ENCODE measurements around the gene MRC1. TPM values are rescaled to one million over a fixed set of nuclear protein-coding genes. Genes with fewer than 3 reads are reported as not detected.

The MRC1 gene
- polyA plus RNA-seq, 1 donor (not counting 4 experiments of a cell fraction or from before 2014, with no cell fraction given), result 0.01 TPM

DNA sequence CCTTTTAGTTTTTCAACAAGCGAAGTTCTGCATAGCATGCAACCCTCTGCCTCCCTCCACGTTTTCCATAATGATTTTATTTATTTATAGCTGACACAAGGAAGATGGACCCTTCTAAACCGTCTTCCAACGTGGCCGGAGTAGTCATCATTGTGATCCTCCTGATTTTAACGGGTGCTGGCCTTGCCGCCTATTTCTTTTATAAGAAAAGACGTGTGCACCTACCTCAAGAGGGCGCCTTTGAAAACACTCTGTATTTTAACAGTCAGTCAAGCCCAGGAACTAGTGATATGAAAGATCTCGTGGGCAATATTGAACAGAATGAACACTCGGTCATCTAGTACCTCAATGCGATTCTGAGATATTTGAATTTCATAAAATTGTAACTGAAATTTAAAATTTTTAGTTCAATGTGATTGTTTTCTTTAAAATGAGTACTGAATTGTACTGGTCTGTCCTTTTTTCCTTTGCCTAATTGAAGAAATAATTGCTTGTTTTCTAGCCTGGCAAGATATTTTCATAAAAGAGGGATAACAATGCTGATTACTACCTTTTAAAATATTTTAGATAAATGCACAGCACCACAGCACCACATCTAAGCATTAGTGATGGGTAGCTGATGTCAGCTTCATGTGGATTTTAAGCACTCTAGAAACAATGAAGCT, 101.1 kb downstream of the MRC1 start:
- no peak overlapping the region for H2AFZ ChIP-seq (ENCODE audit: control insufficient read depth, low read length)
- H3K9me3 ChIP-seq (ENCODE audit: control insufficient read depth, low read depth, low read length), result no peaks in the 10 kb centered on the region
- H3K9ac ChIP-seq (ENCODE audit: control insufficient read depth, extremely low read depth, insufficient read depth, low read length), result no peak overlapping the region
- H3K27me3 ChIP-seq (ENCODE audit: control insufficient read depth, extremely low read depth, insufficient read depth, low read length), result no peaks in the 10 kb centered on the region
- no peaks in the 10 kb centered on the region for H3K36me3 ChIP-seq (ENCODE audit: control insufficient read depth in 2 of 2, extremely low read depth in 1 of 2, insufficient read depth in 2 of 2, low read length in 2 of 2)
- no peak overlapping the region for H3K4me2 ChIP-seq (ENCODE audit: control insufficient read depth, extremely low read depth, insufficient read depth, low read depth, low read length)
- TF ChIP-seq, protein P1, sequence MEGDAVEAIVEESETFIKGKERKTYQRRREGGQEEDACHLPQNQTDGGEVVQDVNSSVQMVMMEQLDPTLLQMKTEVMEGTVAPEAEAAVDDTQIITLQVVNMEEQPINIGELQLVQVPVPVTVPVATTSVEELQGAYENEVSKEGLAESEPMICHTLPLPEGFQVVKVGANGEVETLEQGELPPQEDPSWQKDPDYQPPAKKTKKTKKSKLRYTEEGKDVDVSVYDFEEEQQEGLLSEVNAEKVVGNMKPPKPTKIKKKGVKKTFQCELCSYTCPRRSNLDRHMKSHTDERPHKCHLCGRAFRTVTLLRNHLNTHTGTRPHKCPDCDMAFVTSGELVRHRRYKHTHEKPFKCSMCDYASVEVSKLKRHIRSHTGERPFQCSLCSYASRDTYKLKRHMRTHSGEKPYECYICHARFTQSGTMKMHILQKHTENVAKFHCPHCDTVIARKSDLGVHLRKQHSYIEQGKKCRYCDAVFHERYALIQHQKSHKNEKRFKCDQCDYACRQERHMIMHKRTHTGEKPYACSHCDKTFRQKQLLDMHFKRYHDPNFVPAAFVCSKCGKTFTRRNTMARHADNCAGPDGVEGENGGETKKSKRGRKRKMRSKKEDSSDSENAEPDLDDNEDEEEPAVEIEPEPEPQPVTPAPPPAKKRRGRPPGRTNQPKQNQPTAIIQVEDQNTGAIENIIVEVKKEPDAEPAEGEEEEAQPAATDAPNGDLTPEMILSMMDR (optimal IDR thresholded peaks at IDR 0.05 in 1 of 3, IDR thresholded peaks at IDR 0.05 in 1 of 3, conservative IDR thresholded peaks at IDR 0.05 in 1 of 3; ENCODE audit: extremely low read depth in 1 of 3, insufficient read depth in 2 of 3, low read length in 3 of 3), result peak; percentile 54 to 62 (median 62)
- TF ChIP-seq EZH2 (IDR thresholded peaks at IDR 0.05; ENCODE audit: low read length), result no peak
- no peaks in the 10 kb centered on the region for H3K79me2 ChIP-seq (ENCODE audit: control insufficient read depth, insufficient read depth, low read length)
- no peaks in the 10 kb centered on the region for H3K9me1 ChIP-seq (ENCODE audit: control insufficient read depth, extremely low read depth, insufficient read depth, low read length)
- H3K4me3 ChIP-seq (ENCODE audit: control insufficient read depth in 2 of 3, extremely low read depth in 1 of 3, insufficient read depth in 2 of 3, low read depth in 1 of 3, low read length in 3 of 3), result no peak overlapping the region
- H4K20me1 ChIP-seq (ENCODE audit: control insufficient read depth, extremely low read depth, insufficient read depth, low read length), result no peaks in the 10 kb centered on the region
- no peaks in the 10 kb centered on the region for H3K4me1 ChIP-seq (ENCODE audit: control insufficient read depth, extremely low read depth, insufficient read depth, low read length)
- H3K27ac ChIP-seq (ENCODE audit: control insufficient read depth, insufficient read depth, low read length), result no peak overlapping the region
- DNase-seq (ENCODE audit: low read depth, low spot score) (no peak), FAIRE-seq (peak; percentile 79)
- dilution Hi-C loops (cut with MboI; ENCODE audit: extremely low pct_ligation_motif_present, low sequenced_read_pairs), result no loop called here

DNA sequence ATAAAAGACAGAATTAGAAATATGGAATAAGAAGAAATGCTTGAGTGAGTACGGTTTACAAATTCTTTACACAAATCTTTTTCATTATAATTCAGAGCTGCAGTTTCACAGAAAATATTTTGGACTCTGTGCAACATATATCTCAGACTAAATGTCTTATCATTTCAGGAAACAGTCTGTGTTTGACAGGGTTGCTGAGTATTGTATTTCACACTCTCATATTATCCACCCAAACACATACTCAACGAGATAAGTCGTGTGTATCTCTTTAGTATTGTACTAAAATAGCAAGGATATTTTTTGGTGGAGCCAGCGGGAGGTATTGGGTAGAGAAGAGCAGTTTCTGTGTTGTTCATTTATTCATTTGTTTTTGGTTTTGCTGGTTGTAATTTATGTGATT, 103.6 kb downstream of the MRC1 start:
- H3K27ac ChIP-seq (ENCODE audit: control insufficient read depth, insufficient read depth, low read length), result no peak overlapping the region
- H2AFZ ChIP-seq (ENCODE audit: control insufficient read depth, low read length), result no peak overlapping the region
- H3K9me1 ChIP-seq (ENCODE audit: control insufficient read depth, extremely low read depth, insufficient read depth, low read length), result no peaks in the 10 kb centered on the region
- H3K36me3 ChIP-seq (ENCODE audit: control insufficient read depth in 2 of 2, extremely low read depth in 1 of 2, insufficient read depth in 2 of 2, low read length in 2 of 2), result no peaks in the 10 kb centered on the region
- dilution Hi-C loops (cut with MboI; ENCODE audit: extremely low pct_ligation_motif_present, low sequenced_read_pairs), result no loop called here
- no peaks in the 10 kb centered on the region for H3K79me2 ChIP-seq (ENCODE audit: control insufficient read depth, insufficient read depth, low read length)
- no peaks in the 10 kb centered on the region for H4K20me1 ChIP-seq (ENCODE audit: control insufficient read depth, extremely low read depth, insufficient read depth, low read length)
- TF ChIP-seq, protein P1 (optimal IDR thresholded peaks at IDR 0.05 in 1 of 3, IDR thresholded peaks at IDR 0.05 in 1 of 3, conservative IDR thresholded peaks at IDR 0.05 in 1 of 3; ENCODE audit: extremely low read depth in 1 of 3, insufficient read depth in 2 of 3, low read length in 3 of 3), result no peak
- no peak overlapping the region for H3K4me3 ChIP-seq (ENCODE audit: control insufficient read depth in 2 of 3, extremely low read depth in 1 of 3, insufficient read depth in 2 of 3, low read depth in 1 of 3, low read length in 3 of 3)
- H3K9me3 ChIP-seq (ENCODE audit: control insufficient read depth, low read depth, low read length), result no peaks in the 10 kb centered on the region
- H3K4me1 ChIP-seq (ENCODE audit: control insufficient read depth, extremely low read depth, insufficient read depth, low read length), result no peaks in the 10 kb centered on the region
- DNase-seq (ENCODE audit: low read depth, low spot score) (no peak), FAIRE-seq (no peak)
- no peak overlapping the region for H3K9ac ChIP-seq (ENCODE audit: control insufficient read depth, extremely low read depth, insufficient read depth, low read length)
- no peak overlapping the region for H3K4me2 ChIP-seq (ENCODE audit: control insufficient read depth, extremely low read depth, insufficient read depth, low read depth, low read length)
- no peaks in the 10 kb centered on the region for H3K27me3 ChIP-seq (ENCODE audit: control insufficient read depth, extremely low read depth, insufficient read depth, low read length)
